Endothelial cell of umbilical vein (primary cell): ENCODE results near the gene FGF22.

Source experiments
- CTCF ChIP-seq, 2 donors: IDR thresholded peaks; 1 replicate in 1 of 2; 2 replicates in 1 of 2; pipeline ENCODE4 v1.5.1; 2011; ENCODE audit warnings: low read length in 2 of 2, mild to moderate bottlenecking in 2 of 2, moderate library complexity in 2 of 2, control low read depth in 1 of 2, inconsistent platforms in 1 of 2, low read depth in 1 of 2; ENCODE audit not compliant: insufficient read depth in 1 of 2; ENCODE audit errors: extremely low read depth in 1 of 2
- MYC ChIP-seq: IDR thresholded peaks from one replicate; pipeline ENCODE4 v1.6.1; 2011; ENCODE audit warnings: mild to moderate bottlenecking, low read depth, low read length
- POLR2A ChIP-seq: IDR thresholded peaks from 2 replicates; pipeline ENCODE4 v1.6.1; 2012; ENCODE audit warnings: low read depth, mild to moderate bottlenecking, control low read depth, low read length

- TF ChIP-seq CTCF (IDR thresholded peaks at IDR 0.05; ENCODE audit: extremely low read depth in 1 of 2, insufficient read depth in 1 of 2, low read depth in 1 of 2, low read length in 2 of 2) (no peak), MYC (no peak), POLR2A (peak; percentile 88)
Measured at GRCh38 chr19:662962-663681, 23.4 kb downstream of the FGF22 start, which contains the start of gene RNF126.
